ENCODE results near the gene NLGN4X. TPM values are rescaled to one million over a fixed set of nuclear protein-coding genes. Genes with fewer than 3 reads are reported as not detected.

The NLGN4X gene
- total RNA-seq, 1 donor from 2014 or later: 4.5 TPM

- H3K27me3 ChIP-seq (ENCODE audit: low read depth): no peaks in the 10 kb centered on the region
- H3K27ac ChIP-seq (replicated peaks): no peak overlapping the region
- intact Hi-C loops (cut with micrococcal nuclease): no loop called here
- H3K4me1 ChIP-seq: no peaks in the 10 kb centered on the region
- DNase-seq: no peak
- no peaks in the 10 kb centered on the region for H3K36me3 ChIP-seq
- TF ChIP-seq, protein P1, sequence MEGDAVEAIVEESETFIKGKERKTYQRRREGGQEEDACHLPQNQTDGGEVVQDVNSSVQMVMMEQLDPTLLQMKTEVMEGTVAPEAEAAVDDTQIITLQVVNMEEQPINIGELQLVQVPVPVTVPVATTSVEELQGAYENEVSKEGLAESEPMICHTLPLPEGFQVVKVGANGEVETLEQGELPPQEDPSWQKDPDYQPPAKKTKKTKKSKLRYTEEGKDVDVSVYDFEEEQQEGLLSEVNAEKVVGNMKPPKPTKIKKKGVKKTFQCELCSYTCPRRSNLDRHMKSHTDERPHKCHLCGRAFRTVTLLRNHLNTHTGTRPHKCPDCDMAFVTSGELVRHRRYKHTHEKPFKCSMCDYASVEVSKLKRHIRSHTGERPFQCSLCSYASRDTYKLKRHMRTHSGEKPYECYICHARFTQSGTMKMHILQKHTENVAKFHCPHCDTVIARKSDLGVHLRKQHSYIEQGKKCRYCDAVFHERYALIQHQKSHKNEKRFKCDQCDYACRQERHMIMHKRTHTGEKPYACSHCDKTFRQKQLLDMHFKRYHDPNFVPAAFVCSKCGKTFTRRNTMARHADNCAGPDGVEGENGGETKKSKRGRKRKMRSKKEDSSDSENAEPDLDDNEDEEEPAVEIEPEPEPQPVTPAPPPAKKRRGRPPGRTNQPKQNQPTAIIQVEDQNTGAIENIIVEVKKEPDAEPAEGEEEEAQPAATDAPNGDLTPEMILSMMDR (IDR thresholded peaks at IDR 0.05; ENCODE audit: borderline replicate concordance): no peak
- no peak overlapping the region for H3K4me3 ChIP-seq
- no peaks in the 10 kb centered on the region for H3K9me3 ChIP-seq (replicated peaks)
Measured at GRCh38 chrX:5867778-5868177, 360.9 kb downstream of the NLGN4X start.

GRCh38 chrX:5857232-5857631 is 371.4 kb downstream of the NLGN4X start:
- H3K27ac ChIP-seq (replicated peaks): no peak overlapping the region
- no peaks in the 10 kb centered on the region for H3K27me3 ChIP-seq (ENCODE audit: low read depth)
- no peaks in the 10 kb centered on the region for H3K36me3 ChIP-seq
- no peak overlapping the region for H3K4me3 ChIP-seq
- DNase-seq: no peak
- H3K4me1 ChIP-seq: no peaks in the 10 kb centered on the region
- H3K9me3 ChIP-seq (replicated peaks): no peaks in the 10 kb centered on the region
- TF ChIP-seq, protein P1 (IDR thresholded peaks at IDR 0.05; ENCODE audit: borderline replicate concordance): no peak
- intact Hi-C loops (cut with micrococcal nuclease): no loop called here

DNA sequence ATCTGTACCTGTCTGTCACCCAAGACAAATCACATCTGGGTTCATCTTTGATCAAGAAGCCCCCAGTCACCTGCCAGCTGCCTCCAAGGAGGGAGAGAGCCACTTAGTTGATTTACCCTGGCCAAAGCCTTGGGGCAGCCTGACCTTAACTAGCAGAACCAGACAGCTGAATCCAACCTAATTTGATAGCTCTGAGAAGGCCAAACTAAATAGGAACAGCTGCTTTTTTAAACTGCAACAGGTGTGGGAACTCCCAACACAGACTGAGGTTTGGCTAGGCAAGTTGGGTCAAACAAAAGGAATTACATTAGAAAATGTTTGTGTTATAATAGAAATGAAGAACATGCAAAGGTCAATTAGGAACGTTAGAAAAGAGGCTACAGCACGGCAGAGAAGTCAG is 375.7 kb downstream of the NLGN4X start:
- Histone ChIP-seq H3K4me3 (no peak overlapping the region), H3K36me3 (no peaks in the 10 kb centered on the region), H3K9me3 (replicated peaks) (no peaks in the 10 kb centered on the region), H3K27ac (replicated peaks) (no peak overlapping the region), H3K27me3 (ENCODE audit: low read depth) (no peaks in the 10 kb centered on the region), H3K4me1 (no peaks in the 10 kb centered on the region)
- DNase-seq: no peak
- intact Hi-C loops (cut with micrococcal nuclease): no loop called here
- TF ChIP-seq, protein P1 (IDR thresholded peaks at IDR 0.05; ENCODE audit: borderline replicate concordance): no peak

- Histone ChIP-seq H3K4me3 (no peak overlapping the region), H3K36me3 (no peaks in the 10 kb centered on the region), H3K27me3 (ENCODE audit: low read depth) (no peaks in the 10 kb centered on the region), H3K9me3 (replicated peaks) (no peaks in the 10 kb centered on the region), H3K27ac (replicated peaks) (no peak overlapping the region), H3K4me1 (no peaks in the 10 kb centered on the region)
- intact Hi-C loops (cut with micrococcal nuclease): no loop called here
- no peak for DNase-seq
- TF ChIP-seq, protein P1 (IDR thresholded peaks at IDR 0.05; ENCODE audit: borderline replicate concordance): no peak
Measured at GRCh38 chrX:5842601-5843000, 386.1 kb downstream of the NLGN4X start.
